Tibial nerve (tissue), 4 donors: ENCODE results near the gene ADAMTS4. TPM values are rescaled to one million over a fixed set of nuclear protein-coding genes. Genes with fewer than 3 reads are reported as not detected.
A peak's percentile ranks its signal among the peaks of the same experiment; 100 is the strongest.

Experiments
- DNase-seq, 2 donors: peaks; one replicate each; pipeline ENCODE4 v3.0.0-alpha.2; 2019; ENCODE audit warnings: low spot score in 2 of 2
- H3K27ac ChIP-seq, 4 donors: fragments of 200-600 bp; sonication (generic) in 3 of 4; one replicate each; pipeline ENCODE4 v1.5.1; 2017 to 2019; ENCODE audit warnings: mild to moderate bottlenecking in 1 of 4
- H3K27me3 ChIP-seq, 2 donors: fragments of 200-600 bp; sonication (generic) in 1 of 2; one replicate each; pipeline versions ENCODE4 v1.5.1 to v1.6.0; 2017 to 2019
- H3K36me3 ChIP-seq, 3 donors: fragments of 200-600 bp; sonication (generic); one replicate each; pipeline ENCODE4 v1.5.1; 2018 to 2019
- H3K4me1 ChIP-seq, 4 donors: fragments of 200-600 bp; sonication (generic) in 3 of 4; one replicate each; pipeline ENCODE4 v1.5.1; 2017 to 2019
- H3K4me3 ChIP-seq, 4 donors: fragments of 200-600 bp; sonication (generic) in 3 of 4; one replicate each; pipeline ENCODE4 v1.5.1; 2017 to 2019; ENCODE audit warnings: mild to moderate bottlenecking in 1 of 4, moderate library complexity in 1 of 4
- H3K9me3 ChIP-seq, 4 donors: fragments of 200-600 bp; sonication (generic) in 3 of 4; one replicate each; pipeline ENCODE4 v1.5.1; 2017 to 2019
- EP300 ChIP-seq, 2 donors: sonication (generic); formaldehyde crosslinking; IDR thresholded peaks; one replicate each; pipeline ENCODE4 v1.6.1; 2017; ENCODE audit warnings: antibody characterized with exemption in 2 of 2, mild to moderate bottlenecking in 1 of 2
- POLR2A ChIP-seq, 2 donors: fragments of 450-650 bp; IDR thresholded peaks; one replicate each; pipeline ENCODE4 v1.6.1; 2017; ENCODE audit warnings: antibody characterized with exemption in 2 of 2, mild to moderate bottlenecking in 2 of 2, moderate library complexity in 2 of 2
- WGBS, 2 donors: methylation state at CpG; one replicate each; pipeline ENCODE4 v1.1.5; 2018; 5-methylcytosine and 5-hydroxymethylcytosine counted together
- total RNA-seq, 4 donors: library from RNA; depleted of rRNA; stranded (reverse); fragments of >200 nt; gene quantifications; one replicate each; pipeline ENCODE4 v1.1.0, GENCODE V29; 2016
- TF ChIP-seq, protein P1 (sequence below), 5 experiments: fragments of 200-600 bp in 3 of 5; fragments of 450-650 bp in 2 of 5; sonication (generic) in 3 of 5; IDR thresholded peaks; one replicate each; pipeline ENCODE4 v1.5.1; 2016 to 2019; ENCODE audit warnings: antibody characterized with exemption in 5 of 5, mild to moderate bottlenecking in 3 of 5, moderate library complexity in 2 of 5

Gene ADAMTS4
- total RNA-seq, 4 donors from 2014 or later, result 9.0 to 54.9 (median 19.5) TPM

DNA sequence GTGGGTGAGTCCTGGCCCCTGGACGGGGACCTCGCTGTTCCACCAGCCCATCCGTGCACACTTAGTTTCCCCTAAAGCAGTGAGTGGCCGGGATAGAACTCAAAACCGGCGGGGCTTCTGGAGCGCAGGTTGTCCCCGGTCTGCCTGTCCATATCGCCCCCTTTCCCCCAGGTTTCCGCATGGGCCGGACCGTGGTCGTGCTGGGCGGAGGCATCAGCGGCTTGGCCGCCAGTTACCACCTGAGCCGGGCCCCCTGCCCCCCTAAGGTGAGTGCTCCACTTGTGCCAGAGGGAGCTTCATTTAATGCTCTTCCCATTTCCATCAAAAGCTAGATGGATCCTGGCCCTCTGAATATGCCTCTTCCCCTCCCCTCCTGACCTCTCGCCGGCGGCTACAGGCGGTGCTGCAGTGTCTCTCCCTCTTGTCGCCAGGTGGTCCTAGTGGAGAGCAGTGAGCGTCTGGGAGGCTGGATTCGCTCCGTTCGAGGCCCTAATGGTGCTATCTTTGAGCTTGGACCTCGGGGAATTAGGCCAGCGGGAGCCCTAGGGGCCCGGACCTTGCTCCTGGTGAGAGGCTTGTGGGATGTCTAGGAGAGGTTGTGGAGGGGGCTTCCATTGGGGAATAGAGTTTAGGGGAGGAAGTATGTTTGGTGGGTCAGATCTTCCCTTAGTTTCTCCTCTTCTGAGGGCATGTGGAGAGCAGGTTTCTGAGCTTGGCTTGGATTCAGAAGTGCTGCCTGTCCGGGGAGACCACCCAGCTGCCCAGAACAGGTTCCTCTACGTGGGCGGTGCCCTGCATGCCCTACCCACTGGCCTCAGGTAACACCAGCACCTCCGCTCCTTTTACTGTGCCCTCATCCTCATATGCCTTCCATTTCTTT is 31.9 kb downstream of the ADAMTS4 start:
- no peaks in the 10 kb centered on the region for H3K27me3 ChIP-seq
- TF ChIP-seq EP300 (IDR thresholded peaks at IDR 0.05) (no peak), POLR2A (IDR thresholded peaks at IDR 0.05) (no peak)
- TF ChIP-seq, protein P1, sequence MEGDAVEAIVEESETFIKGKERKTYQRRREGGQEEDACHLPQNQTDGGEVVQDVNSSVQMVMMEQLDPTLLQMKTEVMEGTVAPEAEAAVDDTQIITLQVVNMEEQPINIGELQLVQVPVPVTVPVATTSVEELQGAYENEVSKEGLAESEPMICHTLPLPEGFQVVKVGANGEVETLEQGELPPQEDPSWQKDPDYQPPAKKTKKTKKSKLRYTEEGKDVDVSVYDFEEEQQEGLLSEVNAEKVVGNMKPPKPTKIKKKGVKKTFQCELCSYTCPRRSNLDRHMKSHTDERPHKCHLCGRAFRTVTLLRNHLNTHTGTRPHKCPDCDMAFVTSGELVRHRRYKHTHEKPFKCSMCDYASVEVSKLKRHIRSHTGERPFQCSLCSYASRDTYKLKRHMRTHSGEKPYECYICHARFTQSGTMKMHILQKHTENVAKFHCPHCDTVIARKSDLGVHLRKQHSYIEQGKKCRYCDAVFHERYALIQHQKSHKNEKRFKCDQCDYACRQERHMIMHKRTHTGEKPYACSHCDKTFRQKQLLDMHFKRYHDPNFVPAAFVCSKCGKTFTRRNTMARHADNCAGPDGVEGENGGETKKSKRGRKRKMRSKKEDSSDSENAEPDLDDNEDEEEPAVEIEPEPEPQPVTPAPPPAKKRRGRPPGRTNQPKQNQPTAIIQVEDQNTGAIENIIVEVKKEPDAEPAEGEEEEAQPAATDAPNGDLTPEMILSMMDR (IDR thresholded peaks at IDR 0.05), result no peak
- 7 to 10% methylated on average over 26 to 33 of the region's 33 CpGs for WGBS, 2 donors
- H3K36me3 ChIP-seq, result peaks cover 0 to 66% (median 12%) of the 10 kb centered on the region in 3 donors
- no peaks in the 10 kb centered on the region for H3K9me3 ChIP-seq
- H3K4me1 ChIP-seq, result peaks cover 0 to 36% (median 13%) of the 10 kb centered on the region in 4 donors
- peak overlapping the region; percentile 62 to 87 (median 71) for H3K4me3 ChIP-seq
- H3K27ac ChIP-seq, result peak overlapping the region; percentile 62 to 96 (median 88)
- no peak for DNase-seq

DNA sequence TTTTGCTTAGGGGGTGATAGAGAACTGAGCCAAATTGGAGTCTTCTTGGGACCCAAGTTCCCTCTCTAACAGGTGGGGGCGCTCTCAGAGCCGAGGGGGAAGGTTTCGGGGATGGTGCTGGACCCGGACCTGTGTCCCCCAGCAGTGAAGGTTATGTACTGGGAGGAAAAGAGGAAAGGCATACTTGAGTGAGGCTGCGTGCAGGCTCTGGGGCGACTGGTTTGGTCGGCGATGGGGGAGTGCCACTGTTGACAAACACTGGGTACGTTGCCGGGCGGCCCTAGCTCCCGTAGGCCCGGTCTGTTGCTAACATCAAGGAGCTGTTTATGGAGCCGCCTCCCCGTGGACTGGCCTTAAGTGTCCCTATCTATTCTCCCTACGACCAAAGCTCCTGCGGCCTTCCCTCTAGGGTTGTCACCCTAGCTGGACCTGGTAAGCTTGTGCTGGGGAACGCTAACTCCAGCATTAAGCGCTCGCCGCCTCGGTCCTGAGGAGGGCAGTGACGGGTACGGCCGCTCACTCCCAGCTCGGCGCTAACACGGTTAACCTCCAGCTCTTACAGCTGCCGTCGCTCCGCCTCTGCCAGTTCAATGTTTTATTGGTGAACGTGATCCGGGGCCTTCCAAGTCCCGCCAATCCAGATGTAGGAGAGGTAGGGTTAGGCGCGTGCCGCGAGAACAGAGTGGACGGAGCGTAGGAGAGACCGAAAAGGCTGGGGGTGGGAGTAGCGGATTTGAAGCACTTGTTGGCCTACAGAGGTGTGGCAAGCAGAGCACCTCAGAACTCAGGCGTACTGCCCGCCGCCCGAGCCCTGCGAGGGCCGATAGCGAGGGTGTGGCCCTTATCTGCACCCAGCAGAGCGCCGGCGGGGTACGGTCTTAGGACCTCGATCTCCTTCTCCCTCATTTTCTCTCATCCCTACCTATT is 32.8 kb downstream of the ADAMTS4 start, which contains the start of gene PPOX:
Gene PPOX (plus strand): TSS at position 685 of the 927 bp plus-strand sequence. CDS start 422 bp downstream, outside the sequence.
- Histone ChIP-seq H3K36me3 (peaks cover 0 to 66% (median 3%) of the 10 kb centered on the region in 3 donors), H3K27ac (peak within 1 kb of the TSS; percentile 62 to 96 (median 88)), H3K9me3 (no peaks in the 10 kb centered on the region), H3K4me3 (peak within 1 kb of the TSS; percentile 62 to 87 (median 71)), H3K27me3 (no peaks in the 10 kb centered on the region), H3K4me1 (peaks cover 0 to 45% (median 14%) of the 10 kb centered on the region in 4 donors)
- TF ChIP-seq, protein P1 (IDR thresholded peaks at IDR 0.05), result peak; percentile 38 to 61 (median 41)
- TF ChIP-seq EP300 (IDR thresholded peaks at IDR 0.05) (peak; percentile 78 to 94), POLR2A (IDR thresholded peaks at IDR 0.05) (peak in 1 of 2 donors; percentile 70)
- WGBS, 2 donors, result 1% methylated on average over 49 to 54 of the region's 54 CpGs
- peak; percentile 95 to 97 for DNase-seq

DNA sequence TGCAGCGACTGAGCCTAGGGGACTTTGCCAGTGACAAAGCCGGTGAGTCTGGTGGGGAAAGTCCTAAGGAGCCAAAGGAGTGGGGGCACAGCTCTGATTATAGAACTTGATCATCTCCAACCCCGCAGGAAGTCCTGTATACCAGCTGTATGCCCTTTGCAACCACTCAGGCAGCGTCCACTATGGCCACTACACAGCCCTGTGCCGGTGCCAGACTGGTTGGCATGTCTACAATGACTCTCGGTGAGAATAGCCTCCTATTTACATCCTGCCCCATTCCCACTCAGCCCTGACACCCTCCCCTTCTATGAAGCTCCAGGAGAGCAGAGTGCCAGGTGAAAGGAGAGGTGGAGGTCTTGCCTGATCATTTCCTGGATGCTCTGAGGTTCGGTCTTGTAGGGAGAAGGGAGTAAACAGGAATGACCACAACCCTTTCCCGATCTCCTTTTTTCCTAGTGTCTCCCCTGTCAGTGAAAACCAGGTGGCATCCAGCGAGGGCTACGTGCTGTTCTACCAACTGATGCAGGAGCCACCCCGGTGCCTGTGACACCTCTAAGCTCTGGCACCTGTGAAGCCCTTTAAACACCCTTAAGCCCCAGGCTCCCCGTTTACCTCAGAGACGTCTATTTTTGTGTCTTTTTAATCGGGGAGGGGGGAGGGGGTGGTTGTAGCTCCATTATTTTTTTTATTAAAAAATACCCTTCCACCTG is 33.8 kb downstream of the ADAMTS4 start:
- TF ChIP-seq POLR2A (IDR thresholded peaks at IDR 0.05) (no peak), EP300 (IDR thresholded peaks at IDR 0.05) (no peak)
- TF ChIP-seq, protein P1 (IDR thresholded peaks at IDR 0.05), result no peak
- 66 to 67% methylated on average over 14 of the region's 14 CpGs for WGBS, 2 donors
- Histone ChIP-seq H3K27me3 (no peaks in the 10 kb centered on the region), H3K9me3 (no peaks in the 10 kb centered on the region), H3K4me1 (peaks cover 0 to 55% (median 21%) of the 10 kb centered on the region in 4 donors), H3K36me3 (peaks cover 0 to 62% (median 0%) of the 10 kb centered on the region in 3 donors), H3K4me3 (peak overlapping the region in 3 of 4 donors; percentile 62 to 87 (median 75)), H3K27ac (peak overlapping the region; percentile 49 to 96 (median 88))
- no peak for DNase-seq

- TF ChIP-seq POLR2A (IDR thresholded peaks at IDR 0.05) (no peak), EP300 (IDR thresholded peaks at IDR 0.05) (no peak)
- TF ChIP-seq, protein P1 (IDR thresholded peaks at IDR 0.05), result no peak
- H3K4me3 ChIP-seq, result no peak overlapping the region
- no peak for DNase-seq
- peaks cover 0 to 62% (median 24%) of the 10 kb centered on the region in 4 donors for H3K4me1 ChIP-seq
- H3K27me3 ChIP-seq, result no peaks in the 10 kb centered on the region
- H3K27ac ChIP-seq, result no peak overlapping the region
- peaks cover 0 to 49% (median 0%) of the 10 kb centered on the region in 3 donors for H3K36me3 ChIP-seq
- no peaks in the 10 kb centered on the region for H3K9me3 ChIP-seq
- WGBS, 2 donors, result 80 to 87% methylated on average over 5 of the region's 5 CpGs
Measured at GRCh38 chr1:161163793-161164192, 35.1 kb downstream of the ADAMTS4 start.
